ENCODE measurements around the gene TGDS.

The TGDS gene

GRCh38 chr13:94568443-94568842 lies 27.5 kb downstream of the TGDS start:
- Histone ChIP-seq H4K5ac (ENCODE audit: low read length) (no peak overlapping the region), H3K9ac (ENCODE audit: low read length) (no peak overlapping the region), H3K4ac (ENCODE audit: low read depth, low read length) (no peak overlapping the region), H3K18ac (ENCODE audit: low read length) (no peak overlapping the region), H3K27ac (ENCODE audit: low read depth, low read length) (no peak overlapping the region), H2AK5ac (ENCODE audit: low read length) (no peak overlapping the region), H3K4me3 (ENCODE audit: low read length) (no peak overlapping the region), H4K8ac (ENCODE audit: low read depth, low read length) (no peak overlapping the region), H3K27me3 (ENCODE audit: insufficient read depth, low read length, poor library complexity) (no peaks in the 10 kb centered on the region), H2BK120ac (ENCODE audit: low read depth, low read length) (no peak overlapping the region), H2BK15ac (replicated peaks; ENCODE audit: low read depth) (no peak overlapping the region), H2BK5ac (ENCODE audit: low read length) (no peak overlapping the region), H3K56ac (ENCODE audit: low read length) (no peak overlapping the region), H3K36me3 (ENCODE audit: control insufficient read depth, insufficient read depth, low read length) (no peaks in the 10 kb centered on the region), H3K23ac (ENCODE audit: low read length) (no peak overlapping the region), H3K4me2 (ENCODE audit: low read length) (no peak overlapping the region), H3K79me2 (ENCODE audit: control insufficient read depth, insufficient read depth, low read length) (no peaks in the 10 kb centered on the region), H3K79me1 (ENCODE audit: low read length) (no peaks in the 10 kb centered on the region), H3K4me1 (ENCODE audit: control insufficient read depth, low read depth, low read length) (no peaks in the 10 kb centered on the region)
- DNase-seq: no peak
- no CpG with 5 or more reads among the region's 1 CpG for WGBS (ENCODE audit: extremely low coverage, insufficient coverage, low lambda C conversion rate)

GRCh38 chr13:94567581-94567980 lies 28.4 kb downstream of the TGDS start:
- no peak overlapping the region for H3K9ac ChIP-seq (ENCODE audit: low read length)
- H2AK5ac ChIP-seq (ENCODE audit: low read length): no peak overlapping the region
- no peak overlapping the region for H4K8ac ChIP-seq (ENCODE audit: low read depth, low read length)
- no peak for DNase-seq
- no CpG with 5 or more reads among the region's 3 CpGs for WGBS (ENCODE audit: extremely low coverage, insufficient coverage, low lambda C conversion rate)
- H3K23ac ChIP-seq (ENCODE audit: low read length): no peak overlapping the region
- no peak overlapping the region for H3K4me3 ChIP-seq (ENCODE audit: low read length)
- H3K4ac ChIP-seq (ENCODE audit: low read depth, low read length): no peak overlapping the region
- H3K56ac ChIP-seq (ENCODE audit: low read length): no peak overlapping the region
- no peaks in the 10 kb centered on the region for H3K79me1 ChIP-seq (ENCODE audit: low read length)
- H3K4me1 ChIP-seq (ENCODE audit: control insufficient read depth, low read depth, low read length): no peaks in the 10 kb centered on the region
- H3K36me3 ChIP-seq (ENCODE audit: control insufficient read depth, insufficient read depth, low read length): no peaks in the 10 kb centered on the region
- no peaks in the 10 kb centered on the region for H3K79me2 ChIP-seq (ENCODE audit: control insufficient read depth, insufficient read depth, low read length)
- no peak overlapping the region for H2BK15ac ChIP-seq (replicated peaks; ENCODE audit: low read depth)
- H3K27ac ChIP-seq (ENCODE audit: low read depth, low read length): no peak overlapping the region
- no peaks in the 10 kb centered on the region for H3K27me3 ChIP-seq (ENCODE audit: insufficient read depth, low read length, poor library complexity)
- no peak overlapping the region for H2BK5ac ChIP-seq (ENCODE audit: low read length)
- H4K5ac ChIP-seq (ENCODE audit: low read length): no peak overlapping the region
- H3K18ac ChIP-seq (ENCODE audit: low read length): no peak overlapping the region
- no peak overlapping the region for H3K4me2 ChIP-seq (ENCODE audit: low read length)
- H2BK120ac ChIP-seq (ENCODE audit: low read depth, low read length): no peak overlapping the region

DNA sequence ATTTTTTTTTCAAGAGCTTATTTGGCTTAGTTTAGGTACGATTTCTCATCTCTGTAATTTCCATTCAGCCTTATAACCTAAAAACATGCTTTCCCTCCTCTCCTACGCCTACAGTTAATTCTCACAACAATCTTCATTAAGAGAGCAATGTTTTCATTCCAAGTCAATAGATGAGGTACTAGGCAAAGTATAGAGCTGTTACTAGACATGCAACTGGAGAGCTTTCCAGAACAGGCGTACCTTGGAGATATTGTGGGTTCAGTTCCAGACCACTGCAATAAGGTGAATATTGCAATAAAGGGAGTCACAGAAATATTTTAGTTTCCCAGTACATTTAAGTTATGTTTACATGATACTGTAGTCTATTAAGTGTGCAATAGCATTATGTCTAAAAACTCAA lies 34.8 kb downstream of the TGDS start:
- Histone ChIP-seq H3K27ac (ENCODE audit: low read depth, low read length) (no peak overlapping the region), H3K56ac (ENCODE audit: low read length) (no peak overlapping the region), H3K27me3 (ENCODE audit: insufficient read depth, low read length, poor library complexity) (no peaks in the 10 kb centered on the region), H2AK5ac (ENCODE audit: low read length) (no peak overlapping the region), H3K18ac (ENCODE audit: low read length) (no peak overlapping the region), H2BK15ac (replicated peaks; ENCODE audit: low read depth) (no peak overlapping the region), H4K5ac (ENCODE audit: low read length) (no peak overlapping the region), H4K8ac (ENCODE audit: low read depth, low read length) (no peak overlapping the region), H3K79me2 (ENCODE audit: control insufficient read depth, insufficient read depth, low read length) (no peaks in the 10 kb centered on the region), H3K4me2 (ENCODE audit: low read length) (no peak overlapping the region), H2BK120ac (ENCODE audit: low read depth, low read length) (no peak overlapping the region), H2BK5ac (ENCODE audit: low read length) (no peak overlapping the region), H3K4me1 (ENCODE audit: control insufficient read depth, low read depth, low read length) (no peaks in the 10 kb centered on the region), H3K4ac (ENCODE audit: low read depth, low read length) (no peak overlapping the region), H3K79me1 (ENCODE audit: low read length) (no peaks in the 10 kb centered on the region), H3K4me3 (ENCODE audit: low read length) (no peak overlapping the region), H3K23ac (ENCODE audit: low read length) (no peak overlapping the region), H3K36me3 (ENCODE audit: control insufficient read depth, insufficient read depth, low read length) (no peaks in the 10 kb centered on the region), H3K9ac (ENCODE audit: low read length) (no peak overlapping the region)
- WGBS (ENCODE audit: extremely low coverage, insufficient coverage, low lambda C conversion rate): no CpG with 5 or more reads among the region's 3 CpGs
- no peak for DNase-seq

DNA sequence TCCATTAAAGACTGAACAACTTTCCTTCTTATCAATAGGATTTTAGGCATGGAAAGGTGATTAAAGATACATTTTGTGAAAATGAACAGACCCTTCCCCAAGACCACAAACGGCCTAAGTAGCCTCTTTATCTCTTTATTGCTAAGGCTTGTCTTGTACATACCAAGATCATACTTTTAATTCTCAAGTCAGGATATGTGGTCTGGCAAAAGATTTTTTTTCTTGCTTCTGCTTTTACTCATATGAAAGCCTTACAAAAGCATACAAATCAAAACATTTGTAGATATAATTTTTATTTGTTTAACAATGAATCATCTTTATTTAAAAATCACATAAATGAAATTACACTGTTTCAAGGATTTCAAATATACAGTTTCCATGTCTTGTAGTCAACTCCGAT lies 35.8 kb downstream of the TGDS start:
- Histone ChIP-seq H2BK120ac (ENCODE audit: low read depth, low read length) (no peak overlapping the region), H3K79me2 (ENCODE audit: control insufficient read depth, insufficient read depth, low read length) (no peaks in the 10 kb centered on the region), H3K4me2 (ENCODE audit: low read length) (no peak overlapping the region), H3K18ac (ENCODE audit: low read length) (no peak overlapping the region), H3K4me3 (ENCODE audit: low read length) (no peak overlapping the region), H2AK5ac (ENCODE audit: low read length) (no peak overlapping the region), H3K36me3 (ENCODE audit: control insufficient read depth, insufficient read depth, low read length) (no peaks in the 10 kb centered on the region), H3K4me1 (ENCODE audit: control insufficient read depth, low read depth, low read length) (no peaks in the 10 kb centered on the region), H4K8ac (ENCODE audit: low read depth, low read length) (no peak overlapping the region), H3K27ac (ENCODE audit: low read depth, low read length) (no peak overlapping the region), H2BK5ac (ENCODE audit: low read length) (no peak overlapping the region), H4K5ac (ENCODE audit: low read length) (no peak overlapping the region), H3K79me1 (ENCODE audit: low read length) (no peaks in the 10 kb centered on the region), H3K4ac (ENCODE audit: low read depth, low read length) (no peak overlapping the region), H3K23ac (ENCODE audit: low read length) (no peak overlapping the region), H3K27me3 (ENCODE audit: insufficient read depth, low read length, poor library complexity) (no peaks in the 10 kb centered on the region), H3K56ac (ENCODE audit: low read length) (no peak overlapping the region), H3K9ac (ENCODE audit: low read length) (no peak overlapping the region), H2BK15ac (replicated peaks; ENCODE audit: low read depth) (no peak overlapping the region)
- DNase-seq: no peak
- WGBS (ENCODE audit: extremely low coverage, insufficient coverage, low lambda C conversion rate): no CpG with 5 or more reads among the region's 2 CpGs

- no peaks in the 10 kb centered on the region for H3K27me3 ChIP-seq (ENCODE audit: insufficient read depth, low read length, poor library complexity)
- H3K4me3 ChIP-seq (ENCODE audit: low read length): no peak overlapping the region
- no peak overlapping the region for H3K56ac ChIP-seq (ENCODE audit: low read length)
- no peak overlapping the region for H2AK5ac ChIP-seq (ENCODE audit: low read length)
- H3K23ac ChIP-seq (ENCODE audit: low read length): no peak overlapping the region
- no peaks in the 10 kb centered on the region for H3K4me1 ChIP-seq (ENCODE audit: control insufficient read depth, low read depth, low read length)
- no peak overlapping the region for H4K8ac ChIP-seq (ENCODE audit: low read depth, low read length)
- H2BK5ac ChIP-seq (ENCODE audit: low read length): no peak overlapping the region
- no peak overlapping the region for H2BK120ac ChIP-seq (ENCODE audit: low read depth, low read length)
- H3K9ac ChIP-seq (ENCODE audit: low read length): no peak overlapping the region
- H3K4ac ChIP-seq (ENCODE audit: low read depth, low read length): no peak overlapping the region
- 100% methylated on average over 1 of the region's 6 CpGs for WGBS (ENCODE audit: extremely low coverage, insufficient coverage, low lambda C conversion rate)
- H3K18ac ChIP-seq (ENCODE audit: low read length): no peak overlapping the region
- H3K79me1 ChIP-seq (ENCODE audit: low read length): no peaks in the 10 kb centered on the region
- no peaks in the 10 kb centered on the region for H3K79me2 ChIP-seq (ENCODE audit: control insufficient read depth, insufficient read depth, low read length)
- no peak overlapping the region for H2BK15ac ChIP-seq (replicated peaks; ENCODE audit: low read depth)
- no peak overlapping the region for H3K27ac ChIP-seq (ENCODE audit: low read depth, low read length)
- DNase-seq: no peak
- H3K4me2 ChIP-seq (ENCODE audit: low read length): no peak overlapping the region
- H3K36me3 ChIP-seq (ENCODE audit: control insufficient read depth, insufficient read depth, low read length): no peaks in the 10 kb centered on the region
- no peak overlapping the region for H4K5ac ChIP-seq (ENCODE audit: low read length)
Observed at GRCh38 chr13:94559222-94559795, 36.6 kb downstream of the TGDS start.

DNA sequence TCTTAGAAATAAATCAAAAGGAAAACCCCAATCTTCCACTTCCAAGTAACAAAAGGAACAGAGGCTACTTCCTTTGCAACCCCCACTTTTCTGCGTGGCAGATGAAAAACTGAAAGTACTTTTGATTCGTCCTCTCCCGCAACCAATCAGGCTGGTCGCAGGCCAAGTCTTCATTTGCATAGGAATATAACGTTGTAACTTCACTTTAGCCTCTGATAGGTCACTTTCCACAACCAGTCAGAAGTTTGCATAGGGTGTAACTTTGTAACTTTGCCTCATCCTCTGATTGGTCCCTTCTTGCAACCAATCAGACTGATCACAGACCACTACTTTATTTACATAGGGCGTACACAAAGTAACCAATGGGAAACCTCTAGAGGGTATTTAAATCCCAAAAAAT lies 37.2 kb downstream of the TGDS start:
- no peak overlapping the region for H2AK5ac ChIP-seq (ENCODE audit: low read length)
- H2BK5ac ChIP-seq (ENCODE audit: low read length): no peak overlapping the region
- no peaks in the 10 kb centered on the region for H3K27me3 ChIP-seq (ENCODE audit: insufficient read depth, low read length, poor library complexity)
- no peak overlapping the region for H3K4me3 ChIP-seq (ENCODE audit: low read length)
- no peaks in the 10 kb centered on the region for H3K36me3 ChIP-seq (ENCODE audit: control insufficient read depth, insufficient read depth, low read length)
- H3K9ac ChIP-seq (ENCODE audit: low read length): no peak overlapping the region
- peak; percentile 19 for DNase-seq
- H2BK120ac ChIP-seq (ENCODE audit: low read depth, low read length): no peak overlapping the region
- no peak overlapping the region for H3K27ac ChIP-seq (ENCODE audit: low read depth, low read length)
- H2BK15ac ChIP-seq (replicated peaks; ENCODE audit: low read depth): no peak overlapping the region
- no peak overlapping the region for H3K56ac ChIP-seq (ENCODE audit: low read length)
- no CpG with 5 or more reads among the region's 6 CpGs for WGBS (ENCODE audit: extremely low coverage, insufficient coverage, low lambda C conversion rate)
- H4K5ac ChIP-seq (ENCODE audit: low read length): no peak overlapping the region
- H3K79me2 ChIP-seq (ENCODE audit: control insufficient read depth, insufficient read depth, low read length): no peaks in the 10 kb centered on the region
- no peak overlapping the region for H3K18ac ChIP-seq (ENCODE audit: low read length)
- no peak overlapping the region for H3K4ac ChIP-seq (ENCODE audit: low read depth, low read length)
- no peak overlapping the region for H3K23ac ChIP-seq (ENCODE audit: low read length)
- H3K4me1 ChIP-seq (ENCODE audit: control insufficient read depth, low read depth, low read length): no peaks in the 10 kb centered on the region
- no peak overlapping the region for H3K4me2 ChIP-seq (ENCODE audit: low read length)
- no peak overlapping the region for H4K8ac ChIP-seq (ENCODE audit: low read depth, low read length)
- no peaks in the 10 kb centered on the region for H3K79me1 ChIP-seq (ENCODE audit: low read length)
